ENCODE data around the gene SSR3.

The SSR3 gene

GRCh38 chr3:156535162-156535627 lies 19.7 kb downstream of the SSR3 start:
- DNase-seq, result peak; percentile 53

- DNase-seq, result no peak
These were observed 21.7 kb downstream of the SSR3 start for GRCh38 chr3:156533205-156533604.

- DNase-seq, result no peak
These were observed 22.2 kb downstream of the SSR3 start for GRCh38 chr3:156532730-156533129.

- no peak for DNase-seq
These were observed 23.9 kb downstream of the SSR3 start for GRCh38 chr3:156530980-156531379.

GRCh38 chr3:156527060-156527459 lies 27.9 kb downstream of the SSR3 start:
- DNase-seq, result no peak

GRCh38 chr3:156525808-156526207 lies 29.1 kb downstream of the SSR3 start:
- no peak for DNase-seq

GRCh38 chr3:156522673-156523072 lies 32.2 kb downstream of the SSR3 start:
- DNase-seq, result no peak

- no peak for DNase-seq
These were observed 35.2 kb downstream of the SSR3 start for GRCh38 chr3:156519758-156520162.

GRCh38 chr3:156518726-156519125 lies 36.2 kb downstream of the SSR3 start:
- no peak for DNase-seq

GRCh38 chr3:156516961-156517360 lies 38.0 kb downstream of the SSR3 start:
- DNase-seq, result no peak

GRCh38 chr3:156516284-156516683 lies 38.6 kb downstream of the SSR3 start:
- DNase-seq, result no peak

GRCh38 chr3:156513619-156514018 lies 41.3 kb downstream of the SSR3 start:
- no peak for DNase-seq

GRCh38 chr3:156511987-156512677 lies 42.8 kb downstream of the SSR3 start:
- no peak for DNase-seq

GRCh38 chr3:156509189-156510174 lies 45.4 kb downstream of the SSR3 start:
- DNase-seq, result no peak

- no peak for DNase-seq
These were observed 47.6 kb downstream of the SSR3 start for GRCh38 chr3:156507285-156507684.

GRCh38 chr3:156498307-156498706 lies 56.6 kb downstream of the SSR3 start:
- DNase-seq, result no peak

- DNase-seq, result no peak
These were observed 57.6 kb downstream of the SSR3 start for GRCh38 chr3:156497326-156497725.

- no peak for DNase-seq
These were observed 59.1 kb downstream of the SSR3 start for GRCh38 chr3:156495816-156496215.

GRCh38 chr3:156493887-156494286 lies 61.0 kb downstream of the SSR3 start:
- no peak for DNase-seq

GRCh38 chr3:156492801-156493261 lies 62.1 kb downstream of the SSR3 start:
- DNase-seq, result no peak

GRCh38 chr3:156491192-156491591 lies 63.7 kb downstream of the SSR3 start:
- no peak for DNase-seq
